Measurements from ENCODE around the gene C16orf87.

DNA sequence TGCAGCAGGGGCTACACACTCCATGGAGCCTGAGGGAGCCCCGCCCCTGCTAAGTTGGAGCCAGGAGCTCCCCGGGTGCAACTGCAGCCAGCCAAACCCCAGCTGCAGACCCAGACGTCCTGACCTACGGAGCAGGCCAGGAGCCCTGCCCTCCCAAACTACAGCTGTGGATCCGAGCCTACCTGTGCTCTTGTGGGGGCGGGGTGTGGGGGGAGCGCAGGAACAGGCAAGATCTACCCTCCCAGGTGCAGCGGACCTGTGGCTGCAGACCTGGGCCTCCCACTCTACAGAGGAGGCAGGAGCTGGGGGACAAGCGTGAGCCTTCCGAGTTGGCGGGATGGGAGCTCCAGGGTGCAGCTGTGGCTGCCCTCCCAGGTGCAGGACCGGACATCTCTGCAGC lies 53.2 kb downstream of the C16orf87 start:
- TF ChIP-seq YY1 (IDR thresholded peaks at IDR 0.05) (no peak), GABPA (IDR thresholded peaks at IDR 0.05 in 1 of 2, conservative IDR thresholded peaks at IDR 0.05 in 1 of 2) (no peak)
